IMR-90 (cell line): Measurements from ENCODE around the gene CDH7. TPM values are rescaled to one million over a fixed set of nuclear protein-coding genes. Genes with fewer than 3 reads are reported as not detected.

Experiments used
- ATAC-seq: fragments of 200-7000 bp; cut with Tn5 transposase; 2 replicates; pipeline ENCODE4 v1.9.1; 2020; ENCODE audit warnings: low read depth, mild to moderate bottlenecking, moderate library complexity
- BruUV-seq: library from RNA; stranded (reverse); fragments of 400-500 nt; replicated peaks from 2 replicates; lab custom pipeline; 2021; lab: Mats Ljungman, UMichigan
- CTCF ChIA-PET: fragments of 300-600 bp; formaldehyde crosslinking; extraction: SDS; loops from one replicate; lab custom pipeline; 2021; ENCODE audit warnings: antibody characterized with exemption; lab: Yijun Ruan, JAX
- POLR2A ChIA-PET: fragments of 300-600 bp; sonication (Branson Sonifier 250); formaldehyde crosslinking; loops from one replicate; lab custom pipeline; 2022; ENCODE audit warnings: antibody characterized with exemption; ENCODE audit not compliant: unreplicated experiment; lab: Charles Lee
- DNase-seq: peaks from one replicate; pipeline ENCODE4 v3.0.0; 2013
- H2AFZ ChIP-seq: replicated peaks from 2 replicates; pipeline ENCODE3; 2013; ENCODE audit warnings: low read length, mild to moderate bottlenecking; ENCODE audit not compliant: poor library complexity
- H2AK5ac ChIP-seq: 2 replicates; pipeline ENCODE4 v1.6.1; 2013; ENCODE audit warnings: low read depth, low read length, inconsistent platforms
- H2AK9ac ChIP-seq: replicated peaks from 2 replicates; pipeline ENCODE3; 2013; ENCODE audit warnings: mild to moderate bottlenecking, low read depth, low read length, moderate library complexity; ENCODE audit not compliant: poor library complexity
- H2BK120ac ChIP-seq: 2 replicates; pipeline ENCODE4 v1.6.1; 2013; ENCODE audit warnings: low read depth, low read length, inconsistent platforms
- H2BK15ac ChIP-seq: 3 replicates; pipeline ENCODE4 v1.6.1; 2013; ENCODE audit warnings: low read depth, low read length, inconsistent platforms
- H2BK20ac ChIP-seq: 2 replicates; pipeline ENCODE4 v1.6.1; 2013; ENCODE audit warnings: low read depth, mild to moderate bottlenecking, inconsistent platforms, low read length, moderate library complexity
- H2BK5ac ChIP-seq: 2 replicates; pipeline ENCODE4 v1.6.1; 2013; ENCODE audit warnings: mild to moderate bottlenecking, low read depth, low read length, inconsistent platforms; ENCODE audit not compliant: poor library complexity, severe bottlenecking
- H3K14ac ChIP-seq: replicated peaks from 2 replicates; pipeline ENCODE4 v1.6.1; 2013; ENCODE audit warnings: low read depth, low read length, inconsistent platforms
- H3K18ac ChIP-seq: 2 replicates; pipeline ENCODE4 v1.6.1; 2013; ENCODE audit warnings: low read depth, low read length, control low read depth
- H3K23ac ChIP-seq: 2 replicates; pipeline ENCODE4 v1.6.1; 2013; ENCODE audit warnings: low read depth, low read length, inconsistent platforms
- H3K27ac ChIP-seq: 2 replicates; pipeline ENCODE4 v1.5.1; 2013; ENCODE audit warnings: mild to moderate bottlenecking, control low read depth, low read length; ENCODE audit not compliant: insufficient read depth
- H3K27me3 ChIP-seq: 2 replicates; pipeline ENCODE4 v1.6.1; 2013; ENCODE audit warnings: low read length; ENCODE audit not compliant: control insufficient read depth, insufficient read depth
- H3K36me3 ChIP-seq: 2 replicates; pipeline ENCODE4 v1.6.1; 2013; ENCODE audit warnings: low read length, mixed read lengths; ENCODE audit not compliant: control insufficient read depth, insufficient read depth
- H3K4ac ChIP-seq: 2 replicates; pipeline ENCODE4 v1.6.1; 2013; ENCODE audit warnings: low read depth, low read length, inconsistent platforms
- H3K4me1 ChIP-seq: 2 replicates; pipeline ENCODE4 v1.6.1; 2013; ENCODE audit warnings: low read length, mixed read lengths; ENCODE audit not compliant: control insufficient read depth, insufficient read depth
- H3K4me2 ChIP-seq: 2 replicates; pipeline ENCODE4 v1.6.1; 2013; ENCODE audit warnings: low read depth, mild to moderate bottlenecking, control low read depth, low read length, moderate library complexity
- H3K4me3 ChIP-seq: 2 replicates; pipeline ENCODE4 v1.5.1; 2013; ENCODE audit warnings: low read depth, mild to moderate bottlenecking, control low read depth, low read length, moderate library complexity; ENCODE audit not compliant: insufficient read depth
- H3K56ac ChIP-seq: 2 replicates; pipeline ENCODE4 v1.6.1; 2013; ENCODE audit warnings: low read length, inconsistent platforms; ENCODE audit not compliant: insufficient read depth; ENCODE audit errors: extremely low read depth
- H3K79me1 ChIP-seq, 2 experiments: 2 replicates each; pipeline ENCODE4 v1.6.1; 2013; ENCODE audit warnings: low read length in 2 of 2, inconsistent platforms in 1 of 2, low read depth in 1 of 2
- H3K9ac ChIP-seq: 2 replicates; pipeline ENCODE4 v1.6.1; 2013; ENCODE audit warnings: low read depth, low read length, control low read depth
- H3K9me1 ChIP-seq: 2 replicates; pipeline ENCODE4 v1.6.1; 2013; ENCODE audit warnings: low read length, inconsistent platforms; ENCODE audit not compliant: insufficient read depth
- H3K9me3 ChIP-seq: 2 replicates; pipeline ENCODE4 v1.6.1; 2013; ENCODE audit warnings: low read length; ENCODE audit not compliant: control insufficient read depth, insufficient read depth
- H4K20me1 ChIP-seq: 2 replicates; pipeline ENCODE4 v1.6.1; 2013; ENCODE audit warnings: low read length, inconsistent platforms; ENCODE audit not compliant: insufficient read depth
- H4K5ac ChIP-seq: 2 replicates; pipeline ENCODE4 v1.6.1; 2013; ENCODE audit warnings: mild to moderate bottlenecking, low read depth, low read length, control low read depth
- H4K8ac ChIP-seq, 2 experiments: 2 replicates each; pipeline ENCODE4 v1.6.1; 2013; ENCODE audit warnings: low read depth in 2 of 2, low read length in 2 of 2, control low read depth in 1 of 2, inconsistent platforms in 1 of 2
- H4K91ac ChIP-seq: 2 replicates; pipeline ENCODE4 v1.6.1; 2013; ENCODE audit warnings: low read depth, low read length, inconsistent platforms; ENCODE audit not compliant: insufficient read depth
- CEBPB ChIP-seq: IDR thresholded peaks from 2 replicates; pipeline ENCODE4 v1.6.1; 2012; ENCODE audit warnings: low read depth, low read length, improper control_type of control experiment
- CHD1 ChIP-seq: IDR thresholded peaks from 2 replicates; pipeline ENCODE4 v1.6.1; 2012; ENCODE audit warnings: low read depth, low read length, improper control_type of control experiment
- MAZ ChIP-seq: IDR thresholded peaks from 2 replicates; pipeline ENCODE4 v1.6.1; 2012; ENCODE audit warnings: low read depth, mild to moderate bottlenecking, low read length, improper control_type of control experiment, moderate library complexity, borderline replicate concordance
- NFE2L2 ChIP-seq: fragments of 150-350 bp; IDR thresholded peaks from 2 replicates; pipeline ENCODE4 v1.6.1; 2016; ENCODE audit warnings: low read depth, mild to moderate bottlenecking, low read length
- RCOR1 ChIP-seq: IDR thresholded peaks from 2 replicates; pipeline ENCODE4 v1.6.1; 2012; ENCODE audit warnings: mild to moderate bottlenecking, low read length, improper control_type of control experiment; ENCODE audit not compliant: insufficient replicate concordance
- SMC3 ChIP-seq: fragments of 150-350 bp; IDR thresholded peaks from 2 replicates; pipeline ENCODE4 v1.6.1; 2016; ENCODE audit warnings: low read depth, mild to moderate bottlenecking, antibody characterized with exemption, low read length, moderate library complexity
- WGBS, 2 experiments: methylation state at CpG; one replicate each; pipeline versions ENCODE4 v1.1.5 to v1.1.7; 2013; ENCODE audit warnings: missing lambda C conversion rate in 2 of 2; ENCODE audit not compliant: insufficient read length in 1 of 2; ENCODE audit errors: extremely low coverage in 2 of 2; 5-methylcytosine and 5-hydroxymethylcytosine counted together
- dilution Hi-C: fragments of 300-500 bp; cut with HindIII; formaldehyde crosslinking; loops from one replicate; pipeline ENCODE4 v1.14.3; 2018; ENCODE audit warnings: low sequenced_read_pairs; ENCODE audit not compliant: unreplicated experiment
- in situ Hi-C: fragments of 300-500 bp; cut with MboI; formaldehyde crosslinking; loops from 3 replicates; pipeline ENCODE4 v1.14.3; 2019; ENCODE audit warnings: low sequenced_read_pairs, inconsistent platforms, mixed read lengths
- intact Hi-C: fragments of 100-400 bp; cut with micrococcal nuclease; formaldehyde crosslinking; loops from 2 replicates; pipeline ENCODE4 v1.10.0; 2022
- polyA plus RNA-seq, 3 experiments: library from polyadenylated mRNA; depleted of rRNA; stranded (reverse); fragments of >200 nt; gene quantifications; 2 replicates each; pipeline ENCODE4 v1.2.3, GENCODE V29; 2012; ENCODE audit warnings: low replicate concordance in 1 of 3
- total RNA-seq: library from RNA; depleted of rRNA; stranded (reverse); fragments of >200 nt; gene quantifications from 2 replicates; pipeline ENCODE4 v1.2.3, GENCODE V29; 2012
- TF ChIP-seq, protein P1 (sequence below): conservative IDR thresholded peaks from 2 replicates; pipeline ENCODE4 v1.5.1; 2012; ENCODE audit warnings: mild to moderate bottlenecking, low read depth, low read length, improper control_type of control experiment
- TF ChIP-seq, protein P2 (sequence below): fragments of 150-350 bp; IDR thresholded peaks from 2 replicates; pipeline ENCODE4 v1.6.1; 2017; ENCODE audit warnings: mild to moderate bottlenecking, antibody characterized with exemption, low read length, low read depth

The CDH7 gene
- total and polyA plus RNA-seq, 2 of the 4 experiments (the other 2 are of a cell fraction), result not detected

DNA sequence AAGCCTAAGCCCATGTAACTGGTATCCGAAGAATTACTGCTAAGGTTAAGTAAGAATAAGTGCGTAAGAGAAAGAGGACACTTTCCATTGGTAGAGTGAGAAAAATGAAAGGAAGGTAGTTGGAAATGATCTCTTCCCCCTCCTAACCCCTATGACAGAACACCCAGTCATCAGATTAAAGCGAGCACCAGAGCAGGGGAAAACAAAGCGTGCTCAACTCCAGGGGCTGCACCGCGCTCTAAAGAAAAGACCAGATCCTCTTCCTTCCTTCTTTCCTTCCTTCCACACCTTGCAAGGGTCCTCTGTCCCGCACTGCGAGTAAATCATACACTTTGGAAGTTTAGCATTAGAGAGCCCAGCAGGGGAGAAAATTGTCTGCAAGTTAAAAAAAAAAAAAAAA lies 971 bp upstream of the CDH7 start:
- no peak for ATAC-seq
- POLR2A ChIA-PET, result no interaction called here
- Histone ChIP-seq H4K91ac (no peak overlapping the region), H3K23ac (no peak overlapping the region), H2AFZ (no peak overlapping the region), H3K4ac (no peak overlapping the region), H3K9me1 (no peaks in the 10 kb centered on the region), H2AK5ac (no peak overlapping the region), H3K18ac (no peak overlapping the region), H3K27me3 (no peaks in the 10 kb centered on the region), H3K56ac (no peak overlapping the region), H3K79me1 (no peaks in the 10 kb centered on the region), H3K27ac (no peak overlapping the region), H4K20me1 (no peaks in the 10 kb centered on the region), H2BK120ac (no peak overlapping the region), H2BK20ac (no peak overlapping the region), H3K4me3 (no peak overlapping the region), H3K14ac (no peak overlapping the region), H3K36me3 (no peaks in the 10 kb centered on the region), H4K5ac (no peak overlapping the region), H3K4me1 (no peaks in the 10 kb centered on the region), H3K4me2 (no peak overlapping the region), H2BK15ac (no peak overlapping the region), H2BK5ac (no peak overlapping the region), H3K9ac (no peak overlapping the region), H4K8ac (no peak overlapping the region), H2AK9ac (no peak overlapping the region), H3K9me3 (peaks cover 10% of the 10 kb centered on the region)
- DNase-seq, result no peak
- no CpG with 5 or more reads among the region's 8 CpGs for WGBS, 2 experiments
- no TSS peak for BruUV-seq
- dilution Hi-C loops, result no loop called here
- CTCF ChIA-PET, result no interaction called here
- intact Hi-C loops, result no loop called here
- in situ Hi-C loops, result no loop called here
- TF ChIP-seq, protein P1, sequence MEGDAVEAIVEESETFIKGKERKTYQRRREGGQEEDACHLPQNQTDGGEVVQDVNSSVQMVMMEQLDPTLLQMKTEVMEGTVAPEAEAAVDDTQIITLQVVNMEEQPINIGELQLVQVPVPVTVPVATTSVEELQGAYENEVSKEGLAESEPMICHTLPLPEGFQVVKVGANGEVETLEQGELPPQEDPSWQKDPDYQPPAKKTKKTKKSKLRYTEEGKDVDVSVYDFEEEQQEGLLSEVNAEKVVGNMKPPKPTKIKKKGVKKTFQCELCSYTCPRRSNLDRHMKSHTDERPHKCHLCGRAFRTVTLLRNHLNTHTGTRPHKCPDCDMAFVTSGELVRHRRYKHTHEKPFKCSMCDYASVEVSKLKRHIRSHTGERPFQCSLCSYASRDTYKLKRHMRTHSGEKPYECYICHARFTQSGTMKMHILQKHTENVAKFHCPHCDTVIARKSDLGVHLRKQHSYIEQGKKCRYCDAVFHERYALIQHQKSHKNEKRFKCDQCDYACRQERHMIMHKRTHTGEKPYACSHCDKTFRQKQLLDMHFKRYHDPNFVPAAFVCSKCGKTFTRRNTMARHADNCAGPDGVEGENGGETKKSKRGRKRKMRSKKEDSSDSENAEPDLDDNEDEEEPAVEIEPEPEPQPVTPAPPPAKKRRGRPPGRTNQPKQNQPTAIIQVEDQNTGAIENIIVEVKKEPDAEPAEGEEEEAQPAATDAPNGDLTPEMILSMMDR, result no peak
- no peak for TF ChIP-seq CEBPB
- no peak for TF ChIP-seq NFE2L2
- TF ChIP-seq RCOR1, result no peak
- no peak for TF ChIP-seq MAZ
- TF ChIP-seq SMC3, result no peak
- no peak for TF ChIP-seq CHD1
- TF ChIP-seq, protein P2, sequence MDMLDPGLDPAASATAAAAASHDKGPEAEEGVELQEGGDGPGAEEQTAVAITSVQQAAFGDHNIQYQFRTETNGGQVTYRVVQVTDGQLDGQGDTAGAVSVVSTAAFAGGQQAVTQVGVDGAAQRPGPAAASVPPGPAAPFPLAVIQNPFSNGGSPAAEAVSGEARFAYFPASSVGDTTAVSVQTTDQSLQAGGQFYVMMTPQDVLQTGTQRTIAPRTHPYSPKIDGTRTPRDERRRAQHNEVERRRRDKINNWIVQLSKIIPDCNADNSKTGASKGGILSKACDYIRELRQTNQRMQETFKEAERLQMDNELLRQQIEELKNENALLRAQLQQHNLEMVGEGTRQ, result no peak
